ENCODE data around the gene NUDT9.
"Not testable (repeated sequence)": the region's sequence is repeated elsewhere in the genome, so short reads cannot be mapped to it uniquely, and the experiment has no call there.

The NUDT9 gene

DNA sequence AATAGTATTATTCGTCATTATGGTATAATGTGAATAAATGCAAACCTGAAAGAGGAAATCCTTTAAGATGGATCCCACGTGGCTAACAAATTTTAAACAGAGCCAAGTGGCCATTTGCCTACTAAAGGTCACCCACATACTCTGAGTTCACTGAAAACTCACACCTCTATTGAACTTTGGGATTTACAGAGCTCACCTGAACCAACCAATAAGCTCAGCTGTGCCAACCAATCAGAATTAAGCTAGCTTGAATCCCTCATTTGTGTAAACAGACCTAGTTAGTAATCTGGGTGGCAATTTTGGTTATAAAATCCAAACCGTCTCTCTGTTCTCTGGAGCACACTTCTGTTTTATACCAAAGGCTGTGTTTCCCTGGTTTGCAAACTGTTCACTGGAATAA lies 5.4 kb upstream of the NUDT9 start:
- Histone ChIP-seq H3K9ac (ENCODE audit: low read length) (no peak overlapping the region), H3K27ac (ENCODE audit: low read depth, low read length) (no peak overlapping the region), H3K4me1 (ENCODE audit: control insufficient read depth, insufficient read depth, low read length) (no peaks in the 10 kb centered on the region), H3K27me3 (ENCODE audit: control insufficient read depth, insufficient read depth, low read length) (no peaks in the 10 kb centered on the region), H3K4me3 (ENCODE audit: low read length) (no peak overlapping the region), H3K36me3 (ENCODE audit: control insufficient read depth, insufficient read depth, low read length) (no peaks in the 10 kb centered on the region)

DNA sequence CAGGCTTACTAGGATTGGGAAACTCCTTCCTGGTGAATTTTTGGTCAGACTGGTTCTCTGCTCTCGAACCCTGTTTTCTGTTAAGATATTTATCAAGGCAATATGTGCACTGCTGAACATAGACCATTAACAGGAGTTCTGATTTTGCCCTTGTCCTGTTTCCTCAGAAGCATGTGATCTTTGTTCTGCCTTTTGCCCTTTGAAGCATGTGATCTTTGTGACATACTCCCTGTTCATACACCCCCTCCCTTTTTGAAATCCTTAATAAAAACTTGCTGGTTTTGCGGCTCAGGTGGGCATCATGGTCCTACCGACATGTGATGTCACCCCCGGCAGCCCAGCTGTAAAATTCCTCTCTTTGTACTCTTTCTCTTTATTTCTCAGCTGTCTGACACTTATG lies 4.0 kb upstream of the NUDT9 start:
- not testable (repeated sequence) for H3K9ac ChIP-seq (ENCODE audit: low read length); H3K4me3 ChIP-seq (ENCODE audit: low read length); H3K27me3 ChIP-seq (ENCODE audit: control insufficient read depth, insufficient read depth, low read length); H3K4me1 ChIP-seq (ENCODE audit: control insufficient read depth, insufficient read depth, low read length); H3K27ac ChIP-seq (ENCODE audit: low read depth, low read length); H3K36me3 ChIP-seq (ENCODE audit: control insufficient read depth, insufficient read depth, low read length)

- no peak overlapping the region for H3K9ac ChIP-seq (ENCODE audit: low read length)
- no peak overlapping the region for H3K4me3 ChIP-seq (ENCODE audit: low read length)
- H3K27me3 ChIP-seq (ENCODE audit: control insufficient read depth, insufficient read depth, low read length): no peaks in the 10 kb centered on the region
- H3K27ac ChIP-seq (ENCODE audit: low read depth, low read length): no peak overlapping the region
- H3K36me3 ChIP-seq (ENCODE audit: control insufficient read depth, insufficient read depth, low read length): no peaks in the 10 kb centered on the region
- no peaks in the 10 kb centered on the region for H3K4me1 ChIP-seq (ENCODE audit: control insufficient read depth, insufficient read depth, low read length)
These were observed 2.7 kb upstream of the NUDT9 start for GRCh38 chr4:87419578-87420249.

- no peak overlapping the region for H3K27ac ChIP-seq (ENCODE audit: low read depth, low read length)
- H3K9ac ChIP-seq (ENCODE audit: low read length): no peak overlapping the region
- H3K4me3 ChIP-seq (ENCODE audit: low read length): no peak overlapping the region
- H3K36me3 ChIP-seq (ENCODE audit: control insufficient read depth, insufficient read depth, low read length): no peaks in the 10 kb centered on the region
- H3K27me3 ChIP-seq (ENCODE audit: control insufficient read depth, insufficient read depth, low read length): no peaks in the 10 kb centered on the region
- H3K4me1 ChIP-seq (ENCODE audit: control insufficient read depth, insufficient read depth, low read length): no peaks in the 10 kb centered on the region
These were observed 2.0 kb upstream of the NUDT9 start for GRCh38 chr4:87420276-87420830.

GRCh38 chr4:87423317-87424098 lies 1.1 kb downstream of the NUDT9 start:
- Histone ChIP-seq H3K9ac (ENCODE audit: low read length) (peak overlapping the region; percentile 90), H3K4me1 (ENCODE audit: control insufficient read depth, insufficient read depth, low read length) (no peaks in the 10 kb centered on the region), H3K27me3 (ENCODE audit: control insufficient read depth, insufficient read depth, low read length) (no peaks in the 10 kb centered on the region), H3K4me3 (ENCODE audit: low read length) (peak overlapping the region; percentile 97), H3K27ac (ENCODE audit: low read depth, low read length) (no peak overlapping the region), H3K36me3 (ENCODE audit: control insufficient read depth, insufficient read depth, low read length) (no peaks in the 10 kb centered on the region)

DNA sequence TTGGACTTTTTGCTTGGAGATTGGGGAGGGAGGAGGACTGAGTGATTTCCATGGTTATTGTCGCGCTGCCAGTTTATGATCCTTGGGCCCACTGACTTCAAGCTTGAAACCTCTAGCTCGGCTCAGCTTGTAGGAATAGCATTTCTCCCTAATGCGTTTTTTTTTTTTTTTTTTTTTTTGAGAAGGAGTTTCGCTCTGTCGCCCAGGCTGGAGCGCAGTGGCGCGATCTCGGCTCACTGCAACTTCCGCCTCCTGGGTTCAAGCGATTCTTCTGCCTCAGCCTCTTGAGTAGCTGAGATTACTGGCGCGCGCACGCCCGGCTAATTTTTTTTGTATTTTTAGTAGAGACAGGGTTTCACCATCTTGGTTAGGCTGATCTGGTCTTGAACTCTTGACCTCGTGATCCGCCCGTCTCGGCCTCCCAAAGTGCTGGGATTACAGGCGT lies 1.7 kb downstream of the NUDT9 start:
- H3K9ac ChIP-seq (ENCODE audit: low read length); H3K27ac ChIP-seq (ENCODE audit: low read depth, low read length); H3K4me3 ChIP-seq (ENCODE audit: low read length); H3K4me1 ChIP-seq (ENCODE audit: control insufficient read depth, insufficient read depth, low read length); H3K27me3 ChIP-seq (ENCODE audit: control insufficient read depth, insufficient read depth, low read length); H3K36me3 ChIP-seq (ENCODE audit: control insufficient read depth, insufficient read depth, low read length): not testable (repeated sequence)

DNA sequence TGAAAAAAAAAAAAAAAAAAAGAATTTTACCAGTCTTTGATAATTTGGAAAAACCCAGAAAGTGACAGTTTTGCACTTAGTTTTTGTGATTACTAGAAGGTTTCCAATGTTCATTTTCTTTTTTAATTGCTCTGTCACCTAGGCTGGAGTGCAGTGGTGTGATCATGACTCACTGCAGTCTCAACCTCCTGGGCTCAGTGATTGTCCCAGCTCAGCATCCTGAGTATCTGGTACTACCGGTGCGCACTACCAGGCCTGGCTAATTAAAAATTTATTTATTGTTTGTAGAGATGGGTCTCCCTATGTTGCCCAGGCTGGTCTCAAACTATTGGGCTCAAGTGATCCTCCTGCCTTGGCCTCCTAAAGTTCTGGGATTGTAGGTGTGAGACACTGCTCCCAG lies 3.3 kb downstream of the NUDT9 start:
- H3K27ac ChIP-seq (ENCODE audit: low read depth, low read length): no peak overlapping the region
- no peaks in the 10 kb centered on the region for H3K36me3 ChIP-seq (ENCODE audit: control insufficient read depth, insufficient read depth, low read length)
- H3K4me3 ChIP-seq (ENCODE audit: low read length): no peak overlapping the region
- no peak overlapping the region for H3K9ac ChIP-seq (ENCODE audit: low read length)
- H3K27me3 ChIP-seq (ENCODE audit: control insufficient read depth, insufficient read depth, low read length): no peaks in the 10 kb centered on the region
- H3K4me1 ChIP-seq (ENCODE audit: control insufficient read depth, insufficient read depth, low read length): no peaks in the 10 kb centered on the region

DNA sequence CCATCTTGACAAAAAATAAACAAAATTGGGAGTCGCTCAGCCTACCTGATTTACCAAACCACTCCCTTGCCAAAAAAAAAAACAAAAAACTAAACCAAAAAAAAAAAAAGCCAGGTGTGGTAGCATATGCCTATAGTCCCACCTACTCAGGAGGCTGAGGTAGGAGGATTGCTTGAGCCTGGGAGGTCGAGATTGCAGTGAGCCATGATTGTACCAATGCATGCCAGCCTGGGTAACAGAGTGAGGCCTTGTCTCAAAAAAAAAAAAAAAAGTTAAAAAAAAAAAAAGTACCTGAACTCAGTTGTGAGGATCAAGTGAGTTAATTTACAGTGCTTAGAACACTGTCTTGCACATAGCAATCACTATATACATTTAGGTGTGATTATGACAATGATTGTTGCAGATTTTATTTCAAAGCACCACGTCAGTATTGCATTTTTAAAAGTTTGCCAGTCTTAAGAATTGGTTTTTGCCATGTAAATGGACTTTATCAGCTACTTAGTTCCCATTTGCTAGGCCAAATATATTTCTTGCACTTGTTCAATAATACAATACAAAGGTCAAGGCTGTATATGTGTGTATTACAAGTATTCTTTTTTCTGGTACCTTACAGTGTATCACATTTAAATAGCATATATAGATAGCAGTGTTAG lies 4.6 kb downstream of the NUDT9 start:
- Histone ChIP-seq H3K27me3 (ENCODE audit: control insufficient read depth, insufficient read depth, low read length) (no peaks in the 10 kb centered on the region), H3K4me3 (ENCODE audit: low read length) (no peak overlapping the region), H3K27ac (ENCODE audit: low read depth, low read length) (no peak overlapping the region), H3K9ac (ENCODE audit: low read length) (no peak overlapping the region), H3K4me1 (ENCODE audit: control insufficient read depth, insufficient read depth, low read length) (no peaks in the 10 kb centered on the region), H3K36me3 (ENCODE audit: control insufficient read depth, insufficient read depth, low read length) (no peaks in the 10 kb centered on the region)

DNA sequence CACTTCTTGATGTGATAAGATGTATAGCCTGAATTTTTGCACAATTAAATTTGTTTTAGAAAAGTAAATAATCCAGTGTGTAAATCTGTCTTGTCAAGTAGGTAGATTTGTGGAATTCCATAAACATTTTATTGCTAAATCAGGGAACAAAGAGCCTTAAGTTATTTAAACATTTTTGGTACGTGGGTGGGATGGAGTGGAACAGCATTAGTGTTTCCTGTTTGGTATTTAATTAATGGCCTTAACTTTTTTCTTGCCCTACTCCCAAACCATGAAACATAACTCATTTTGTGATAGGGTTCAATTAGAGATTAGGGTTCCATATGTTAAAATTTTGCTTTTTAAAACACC lies 5.1 kb downstream of the NUDT9 start:
- H3K4me1 ChIP-seq (ENCODE audit: control insufficient read depth, insufficient read depth, low read length): no peaks in the 10 kb centered on the region
- H3K27me3 ChIP-seq (ENCODE audit: control insufficient read depth, insufficient read depth, low read length): no peaks in the 10 kb centered on the region
- H3K9ac ChIP-seq (ENCODE audit: low read length): no peak overlapping the region
- no peaks in the 10 kb centered on the region for H3K36me3 ChIP-seq (ENCODE audit: control insufficient read depth, insufficient read depth, low read length)
- H3K27ac ChIP-seq (ENCODE audit: low read depth, low read length): no peak overlapping the region
- H3K4me3 ChIP-seq (ENCODE audit: low read length): no peak overlapping the region

GRCh38 chr4:87428979-87429378 lies 6.6 kb downstream of the NUDT9 start:
- Histone ChIP-seq H3K27me3 (ENCODE audit: control insufficient read depth, insufficient read depth, low read length) (no peaks in the 10 kb centered on the region), H3K27ac (ENCODE audit: low read depth, low read length) (no peak overlapping the region), H3K36me3 (ENCODE audit: control insufficient read depth, insufficient read depth, low read length) (no peaks in the 10 kb centered on the region), H3K4me3 (ENCODE audit: low read length) (no peak overlapping the region), H3K9ac (ENCODE audit: low read length) (no peak overlapping the region), H3K4me1 (ENCODE audit: control insufficient read depth, insufficient read depth, low read length) (no peaks in the 10 kb centered on the region)

DNA sequence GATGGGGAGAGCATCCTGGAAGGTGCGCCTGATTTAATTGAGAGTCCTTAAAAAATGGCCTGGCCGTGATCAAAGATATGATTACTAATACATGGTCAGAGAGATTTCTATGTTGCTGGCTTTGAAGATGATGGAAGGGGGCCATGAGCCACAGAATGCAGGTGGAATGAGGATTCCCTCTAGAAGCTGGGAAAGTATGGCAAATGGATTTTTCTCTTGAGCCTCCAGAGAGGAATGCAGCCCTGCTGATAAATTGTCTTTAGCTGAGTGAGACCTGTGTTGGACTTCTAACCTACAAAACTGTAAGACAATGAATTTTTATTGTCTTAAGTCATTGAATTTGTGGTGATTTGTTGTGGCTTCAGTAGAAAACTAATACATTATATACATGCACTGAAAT lies 7.7 kb downstream of the NUDT9 start:
- Histone ChIP-seq H3K4me1 (ENCODE audit: control insufficient read depth, insufficient read depth, low read length) (no peaks in the 10 kb centered on the region), H3K27ac (ENCODE audit: low read depth, low read length) (no peak overlapping the region), H3K36me3 (ENCODE audit: control insufficient read depth, insufficient read depth, low read length) (no peaks in the 10 kb centered on the region), H3K9ac (ENCODE audit: low read length) (no peak overlapping the region), H3K4me3 (ENCODE audit: low read length) (no peak overlapping the region), H3K27me3 (ENCODE audit: control insufficient read depth, insufficient read depth, low read length) (no peaks in the 10 kb centered on the region)

DNA sequence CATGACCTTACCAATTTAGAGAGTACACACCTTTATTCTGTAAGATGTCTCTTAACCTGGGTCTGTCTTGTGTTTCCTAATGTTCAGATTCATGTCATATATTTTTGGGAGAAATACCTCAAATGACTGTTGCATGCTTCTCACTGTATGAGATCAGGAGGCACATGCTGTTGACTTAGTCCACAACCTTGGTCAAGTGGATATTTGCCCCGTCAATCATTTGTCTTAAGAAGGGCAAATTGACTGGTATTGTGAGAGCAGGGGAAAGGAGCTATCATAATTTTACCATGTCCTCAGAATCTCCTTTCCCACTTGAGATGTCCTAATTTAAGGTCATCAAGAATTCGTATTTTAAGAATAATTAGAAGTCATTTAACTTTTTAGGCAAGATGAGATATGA lies 11.0 kb downstream of the NUDT9 start:
- Histone ChIP-seq H3K27me3 (ENCODE audit: control insufficient read depth, insufficient read depth, low read length) (no peaks in the 10 kb centered on the region), H3K4me1 (ENCODE audit: control insufficient read depth, insufficient read depth, low read length) (no peaks in the 10 kb centered on the region), H3K4me3 (ENCODE audit: low read length) (no peak overlapping the region), H3K27ac (ENCODE audit: low read depth, low read length) (no peak overlapping the region), H3K36me3 (ENCODE audit: control insufficient read depth, insufficient read depth, low read length) (no peaks in the 10 kb centered on the region), H3K9ac (ENCODE audit: low read length) (no peak overlapping the region)

Measured in rectal smooth muscle tissue (tissue), 1 donor.